ENCODE data around the gene CENPM.

CENPM gene

GRCh38 chr22:41915035-41915785, 31.7 kb downstream of the CENPM start, which contains the start of gene SHISA8:
SHISA8 (minus strand) TSS chr22:41915074; CDS start chr22:41914667, 407 bp downstream.
- ChIA-PET POLR2A (ENCODE audit: low non-redundant PET) (no interaction called here), CTCF (interaction anchor here (0.7 kb wide), 1 partner anchor 50 kb away, joined by 3 read pairs; no protein-coding TSS in a partner anchor)
- DNase-seq (ENCODE audit: low spot score), result peak; percentile 44
- TF ChIP-seq CTCF (conservative IDR thresholded peaks at IDR 0.05; ENCODE audit: low read depth), result no peak
- no peak within 1 kb of the TSS for H3K27ac ChIP-seq

- CTCF ChIA-PET, result interaction anchor here (0.7 to 1.0 kb wide), 2 partner anchors 11 to 49 kb away, joined by 3 read pairs; no protein-coding TSS in a partner anchor
- POLR2A ChIA-PET (ENCODE audit: low non-redundant PET), result no interaction called here
- TF ChIP-seq CTCF (conservative IDR thresholded peaks at IDR 0.05; ENCODE audit: low read depth), result no peak
- no peak overlapping the region for H3K27ac ChIP-seq
- DNase-seq (ENCODE audit: low spot score), result no peak
Measured at GRCh38 chr22:41914611-41915034, 32.3 kb downstream of the CENPM start.

GRCh38 chr22:41913842-41914534, 33.0 kb downstream of the CENPM start:
- ChIA-PET CTCF (interaction anchor here (0.7 to 1.0 kb wide), 2 partner anchors 12 to 48 kb away, joined by 3 read pairs; no protein-coding TSS in a partner anchor), POLR2A (ENCODE audit: low non-redundant PET) (no interaction called here)
- no peak for DNase-seq (ENCODE audit: low spot score)

GRCh38 chr22:41913040-41913719, 33.8 kb downstream of the CENPM start:
- H3K27ac ChIP-seq, result no peak overlapping the region
- ChIA-PET POLR2A (ENCODE audit: low non-redundant PET) (no interaction called here), CTCF (interaction anchor here (1.0 to 1.1 kb wide), 2 partner anchors 12 kb away, joined by 3 to 5 read pairs; no protein-coding TSS in a partner anchor)
- TF ChIP-seq CTCF (conservative IDR thresholded peaks at IDR 0.05; ENCODE audit: low read depth), result no peak
- no peak for DNase-seq (ENCODE audit: low spot score)

More at GRCh38 chr22:41913842-41914534, 33.0 kb downstream of the CENPM start:
- no peak overlapping the region for H3K27ac ChIP-seq
- TF ChIP-seq CTCF (conservative IDR thresholded peaks at IDR 0.05; ENCODE audit: low read depth), result no peak

- H3K27ac ChIP-seq, result no peak overlapping the region
- ChIA-PET POLR2A (ENCODE audit: low non-redundant PET) (no interaction called here), CTCF (interaction anchor here (1.1 kb wide), 1 partner anchor 13 kb away, joined by 5 read pairs; no protein-coding TSS in a partner anchor)
- TF ChIP-seq CTCF (conservative IDR thresholded peaks at IDR 0.05; ENCODE audit: low read depth), result no peak
- DNase-seq (ENCODE audit: low spot score), result no peak
Measured at GRCh38 chr22:41912338-41913039, 34.5 kb downstream of the CENPM start.

All from RWPE1 (cell line).